GM23248 (cell line): ENCODE data around the gene PTPN7. TPM values are rescaled to one million over a fixed set of nuclear protein-coding genes. Genes with fewer than 3 reads are reported as not detected.
"Not testable (repeated sequence)": the region's sequence is repeated elsewhere in the genome, so short reads cannot be mapped to it uniquely, and the experiment has no call there.

Experiments used
- DNase-seq: peaks from one replicate; pipeline ENCODE4 v3.0.0-alpha.2; 2015
- H2AFZ ChIP-seq: fragments of 200-600 bp; sonication (generic); 2 replicates; pipeline ENCODE4 v1.6.1; 2016; ENCODE audit warnings: antibody characterized with exemption
- H3F3A ChIP-seq: fragments of 200-600 bp; sonication (generic); 2 replicates; pipeline ENCODE4 v1.6.1; 2016; ENCODE audit warnings: mild to moderate bottlenecking, antibody characterized with exemption, mixed run types; ENCODE audit not compliant: insufficient read depth
- H3K27ac ChIP-seq: fragments of 200-600 bp; sonication (generic); 2 replicates; pipeline ENCODE4 v1.5.1; 2016; ENCODE audit warnings: mild to moderate bottlenecking
- H3K27me3 ChIP-seq: fragments of 200-600 bp; sonication (generic); replicated peaks from 2 replicates; pipeline ENCODE4 v1.6.1; 2016; ENCODE audit warnings: mild to moderate bottlenecking; ENCODE audit not compliant: insufficient read depth
- H3K36me3 ChIP-seq: fragments of 200-600 bp; sonication (generic); 2 replicates; pipeline ENCODE4 v1.6.1; 2016; ENCODE audit warnings: low read depth, mild to moderate bottlenecking
- H3K4me1 ChIP-seq: fragments of 200-600 bp; sonication (generic); 2 replicates; pipeline ENCODE4 v1.6.1; 2016; ENCODE audit warnings: mild to moderate bottlenecking; ENCODE audit not compliant: insufficient read depth
- H3K4me2 ChIP-seq: fragments of 200-600 bp; sonication (generic); one replicate; pipeline ENCODE4 v1.6.1; 2016; ENCODE audit warnings: mild to moderate bottlenecking; ENCODE audit not compliant: unreplicated experiment
- H3K4me3 ChIP-seq: fragments of 200-600 bp; sonication (generic); 2 replicates; pipeline ENCODE4 v1.5.1; 2016; ENCODE audit warnings: mild to moderate bottlenecking
- H3K79me2 ChIP-seq: fragments of 200-600 bp; sonication (generic); 2 replicates; pipeline ENCODE4 v1.6.1; 2016; ENCODE audit warnings: mild to moderate bottlenecking; ENCODE audit not compliant: insufficient read depth
- H3K9ac ChIP-seq: fragments of 200-600 bp; sonication (generic); 2 replicates; pipeline ENCODE4 v1.6.1; 2016; ENCODE audit warnings: mild to moderate bottlenecking
- H3K9me2 ChIP-seq: fragments of 200-600 bp; sonication (generic); 2 replicates; pipeline ENCODE4 v1.6.1; 2016; ENCODE audit warnings: mixed run types, mild to moderate bottlenecking, moderate library complexity; ENCODE audit not compliant: insufficient read depth
- H3K9me3 ChIP-seq: fragments of 200-600 bp; sonication (generic); one replicate; pipeline ENCODE4 v1.6.1; 2017; ENCODE audit warnings: low read depth
- H4K20me1 ChIP-seq: fragments of 200-600 bp; sonication (generic); 2 replicates; pipeline ENCODE4 v1.6.0; 2016; ENCODE audit not compliant: insufficient read depth
- EZH2 ChIP-seq: fragments of 200-600 bp; sonication (generic); IDR thresholded peaks from 2 replicates; pipeline ENCODE4 v1.6.1; 2018; ENCODE audit warnings: antibody characterized with exemption, mild to moderate bottlenecking; ENCODE audit not compliant: insufficient read depth, poor library complexity, severe bottlenecking
- EZH2phosphoT487 ChIP-seq: fragments of 200-600 bp; sonication (generic); IDR thresholded peaks from 2 replicates; pipeline ENCODE4 v1.6.1; 2018; ENCODE audit warnings: antibody characterized with exemption, moderate library complexity, mild to moderate bottlenecking, low read depth; ENCODE audit not compliant: insufficient read depth
- WGBS, 2 experiments: methylation state at CpG; one replicate each; pipeline ENCODE4 v1.1.6; 2015 to 2017; ENCODE audit warnings: low lambda C conversion rate in 2 of 2, low coverage in 1 of 2; ENCODE audit errors: missing lambda C conversion rate in 2 of 2; 5-methylcytosine and 5-hydroxymethylcytosine counted together
- in situ Hi-C: fragments of 300-500 bp; cut with MboI; formaldehyde crosslinking; loops from 2 replicates; pipeline ENCODE4 v1.15.0; 2020
- polyA plus RNA-seq: library from polyadenylated mRNA; unstranded; fragments of >200 nt; fragmentation: Nextera tagmentation; extraction: Ambion mirVana; gene quantifications from 2 replicates; pipeline ENCODE4 v1.2.1, GENCODE V29; 2016
- total RNA-seq: library from RNA; depleted of rRNA; stranded (reverse); fragments of >200 nt; shearing (Covaris generic); gene quantifications from 2 replicates; pipeline ENCODE4 v1.2.3, GENCODE V29; 2014

PTPN7 gene
- total and polyA plus RNA-seq, 2 experiments from 2014 or later, result not detected

- no peaks in the 10 kb centered on the region for H3K9me3 ChIP-seq
- H3K4me2 ChIP-seq, result no peak overlapping the region
- no peak for DNase-seq
- no peaks in the 10 kb centered on the region for H3K36me3 ChIP-seq
- no peak overlapping the region for H2AFZ ChIP-seq
- no peaks in the 10 kb centered on the region for H3F3A ChIP-seq
- no peaks in the 10 kb centered on the region for H3K79me2 ChIP-seq
- no peaks in the 10 kb centered on the region for H3K27me3 ChIP-seq
- no peak overlapping the region for H3K4me3 ChIP-seq
- in situ Hi-C loops, result loop anchor here (10.0 kb wide), 1 partner anchor 544 kb away; the partner anchor contains the start of gene SYT2
- no peak overlapping the region for H3K27ac ChIP-seq
- TF ChIP-seq EZH2phosphoT487 (no peak), EZH2 (no peak)
- H3K4me1 ChIP-seq, result peaks cover 7% of the 10 kb centered on the region; the same call in 1 of the 2 replicates
- WGBS, 2 experiments, result 87 to 93% methylated on average over 6 of the region's 6 CpGs
- no peaks in the 10 kb centered on the region for H4K20me1 ChIP-seq
- no peak overlapping the region for H3K9ac ChIP-seq
- H3K9me2 ChIP-seq, result no peaks in the 10 kb centered on the region
Measured at GRCh38 chr1:202170726-202171125, 10.3 kb upstream of the PTPN7 start.

- Histone ChIP-seq H3F3A (no peaks in the 10 kb centered on the region), H3K79me2 (no peaks in the 10 kb centered on the region), H2AFZ (no peak overlapping the region), H3K9me2 (no peaks in the 10 kb centered on the region), H3K36me3 (no peaks in the 10 kb centered on the region), H3K4me3 (no peak overlapping the region), H3K9me3 (no peaks in the 10 kb centered on the region), H3K27ac (no peak overlapping the region), H4K20me1 (no peaks in the 10 kb centered on the region), H3K4me1 (peaks cover 7% of the 10 kb centered on the region; the same call in 1 of the 2 replicates), H3K4me2 (no peak overlapping the region), H3K27me3 (no peaks in the 10 kb centered on the region), H3K9ac (no peak overlapping the region)
- DNase-seq, result no peak
- in situ Hi-C loops, result no loop called here
- TF ChIP-seq EZH2phosphoT487 (no peak), EZH2 (no peak)
- 77 to 82% methylated on average over 7 of the region's 7 CpGs for WGBS, 2 experiments
Measured at GRCh38 chr1:202168861-202169260, 8.5 kb upstream of the PTPN7 start.

- Histone ChIP-seq H3K27ac (no peak overlapping the region), H3K27me3 (no peaks in the 10 kb centered on the region), H3K9me3 (no peaks in the 10 kb centered on the region), H3F3A (no peaks in the 10 kb centered on the region), H3K4me1 (peaks cover 7% of the 10 kb centered on the region; the same call in 1 of the 2 replicates), H3K4me2 (peak overlapping the region; percentile 28), H3K4me3 (no peak overlapping the region), H4K20me1 (no peaks in the 10 kb centered on the region), H3K79me2 (no peaks in the 10 kb centered on the region), H2AFZ (peak overlapping the region; percentile 62), H3K9ac (no peak overlapping the region), H3K9me2 (no peaks in the 10 kb centered on the region), H3K36me3 (no peaks in the 10 kb centered on the region)
- TF ChIP-seq EZH2phosphoT487, result no peak
- no peak for TF ChIP-seq EZH2
- in situ Hi-C loops, result no loop called here
- 13 to 14% methylated on average over 18 of the region's 18 CpGs for WGBS, 2 experiments
- peak; percentile 80 for DNase-seq
Measured at GRCh38 chr1:202167708-202168415, 7.5 kb upstream of the PTPN7 start.

- H3K9me2 ChIP-seq, H3K27me3 ChIP-seq, H3K4me2 ChIP-seq, H3K36me3 ChIP-seq, H3K9ac ChIP-seq, H3K27ac ChIP-seq, H4K20me1 ChIP-seq, H3F3A ChIP-seq, in situ Hi-C loops, H3K4me1 ChIP-seq, H2AFZ ChIP-seq, H3K79me2 ChIP-seq, H3K9me3 ChIP-seq, H3K4me3 ChIP-seq, DNase-seq: not testable (repeated sequence)
- WGBS, 2 experiments, result 74 to 85% methylated on average over 13 of the region's 13 CpGs
Measured at GRCh38 chr1:202167054-202167453, 6.7 kb upstream of the PTPN7 start.
